ENCODE results near the gene HMGCS1. TPM values are rescaled to one million over a fixed set of nuclear protein-coding genes. Genes with fewer than 3 reads are reported as not detected.

The HMGCS1 gene
- total RNA-seq = 100 to 1,000 TPM in 2 of 4 donors, 10 to 100 TPM in 2; 92.4 to 160 (median 119) TPM

DNA sequence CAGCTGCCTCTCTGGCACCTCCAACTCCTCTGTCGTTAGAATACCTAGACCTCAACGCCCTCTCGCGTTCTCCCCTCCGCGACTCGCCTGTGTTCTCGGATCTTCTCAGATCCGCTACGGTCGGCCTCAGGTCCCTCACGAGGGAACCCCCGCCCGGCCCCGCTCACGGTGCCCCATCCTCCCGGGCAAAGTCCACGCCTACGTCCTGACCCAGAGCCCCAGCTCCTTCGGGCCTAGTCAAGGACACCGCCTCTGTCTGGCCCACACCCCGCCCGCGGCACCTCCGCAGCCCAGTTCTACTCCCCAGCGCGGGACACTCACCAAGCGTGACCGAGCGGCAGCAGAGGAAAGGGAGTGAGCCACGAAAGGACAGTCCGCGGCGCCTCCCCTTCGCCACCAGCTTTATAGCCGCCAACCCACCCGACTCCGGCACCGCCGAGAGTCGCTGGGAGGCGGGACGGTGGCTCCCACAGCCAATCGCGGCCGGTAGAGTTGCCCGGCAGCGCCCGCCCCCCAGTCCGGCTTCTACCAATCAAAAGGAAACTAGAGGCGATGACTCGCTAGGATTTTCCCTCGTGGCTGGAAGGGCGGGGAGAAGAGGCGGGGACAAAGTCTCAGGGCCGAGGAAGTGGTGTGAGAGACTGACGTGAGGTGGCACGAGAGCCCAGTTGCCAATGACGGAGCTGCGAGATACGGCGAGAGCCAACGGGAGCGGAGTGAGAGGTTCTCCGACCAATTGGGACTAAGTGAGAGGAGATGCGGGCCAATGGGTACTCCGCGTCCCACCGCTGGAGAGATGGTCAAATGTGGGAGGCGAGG lies at the start of gene HMGCS1:
Gene HMGCS1, minus strand, starts transcription at position 378 of the 819 bp plus-strand sequence. CDS start 14,447 bp downstream, outside the sequence.
- TF ChIP-seq, protein P1, sequence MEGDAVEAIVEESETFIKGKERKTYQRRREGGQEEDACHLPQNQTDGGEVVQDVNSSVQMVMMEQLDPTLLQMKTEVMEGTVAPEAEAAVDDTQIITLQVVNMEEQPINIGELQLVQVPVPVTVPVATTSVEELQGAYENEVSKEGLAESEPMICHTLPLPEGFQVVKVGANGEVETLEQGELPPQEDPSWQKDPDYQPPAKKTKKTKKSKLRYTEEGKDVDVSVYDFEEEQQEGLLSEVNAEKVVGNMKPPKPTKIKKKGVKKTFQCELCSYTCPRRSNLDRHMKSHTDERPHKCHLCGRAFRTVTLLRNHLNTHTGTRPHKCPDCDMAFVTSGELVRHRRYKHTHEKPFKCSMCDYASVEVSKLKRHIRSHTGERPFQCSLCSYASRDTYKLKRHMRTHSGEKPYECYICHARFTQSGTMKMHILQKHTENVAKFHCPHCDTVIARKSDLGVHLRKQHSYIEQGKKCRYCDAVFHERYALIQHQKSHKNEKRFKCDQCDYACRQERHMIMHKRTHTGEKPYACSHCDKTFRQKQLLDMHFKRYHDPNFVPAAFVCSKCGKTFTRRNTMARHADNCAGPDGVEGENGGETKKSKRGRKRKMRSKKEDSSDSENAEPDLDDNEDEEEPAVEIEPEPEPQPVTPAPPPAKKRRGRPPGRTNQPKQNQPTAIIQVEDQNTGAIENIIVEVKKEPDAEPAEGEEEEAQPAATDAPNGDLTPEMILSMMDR (IDR thresholded peaks at IDR 0.05) = no peak
- TF ChIP-seq POLR2AphosphoS5 (IDR thresholded peaks at IDR 0.05) (peak; percentile 26 to 93 (median 63)), POLR2A (IDR thresholded peaks at IDR 0.05) (peak; percentile 74 to 95), EP300 (IDR thresholded peaks at IDR 0.05) (no peak)
- Histone ChIP-seq H3K9me3 (no peaks in the 10 kb centered on the region), H3K4me1 (peaks cover 46% of the 10 kb centered on the region), H3K36me3 (no peaks in the 10 kb centered on the region), H3K4me3 (peak within 1 kb of the TSS; percentile 83), H3K27ac (peak within 1 kb of the TSS; percentile 94), H3K27me3 (no peaks in the 10 kb centered on the region)
- under 1% methylated on average over 54 of the region's 70 CpGs for WGBS
- peak; percentile 99 for DNase-seq (ENCODE audit: low spot score in 2 of 2)

DNA sequence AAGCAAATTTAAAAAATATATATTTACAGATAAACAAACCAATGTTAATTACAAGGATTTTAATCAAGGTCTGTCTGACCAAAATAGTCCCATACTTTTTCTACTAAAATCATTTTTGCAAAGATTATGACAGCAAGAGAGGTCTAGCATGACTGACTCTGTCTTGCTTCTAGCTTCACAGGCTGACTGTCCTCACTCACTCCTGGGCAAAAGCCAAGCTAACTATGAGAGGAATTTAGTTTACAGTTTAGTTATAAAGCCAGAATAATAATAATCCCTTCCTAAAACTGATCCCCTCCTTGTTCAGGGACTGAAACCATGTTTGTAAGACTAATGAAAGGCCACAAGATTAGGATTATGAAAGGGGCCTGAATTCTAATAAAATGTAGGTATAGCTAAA lies 45.5 kb upstream of the HMGCS1 start:
- DNase-seq (ENCODE audit: low spot score in 2 of 2) = no peak
- Histone ChIP-seq H3K9me3 (peaks cover 9% of the 10 kb centered on the region), H3K36me3 (no peaks in the 10 kb centered on the region), H3K4me3 (no peak overlapping the region), H3K4me1 (peaks cover 5% of the 10 kb centered on the region), H3K27me3 (no peaks in the 10 kb centered on the region), H3K27ac (no peak overlapping the region)
- TF ChIP-seq POLR2A (IDR thresholded peaks at IDR 0.05) (no peak), EP300 (IDR thresholded peaks at IDR 0.05) (no peak), POLR2AphosphoS5 (IDR thresholded peaks at IDR 0.05) (no peak)
- TF ChIP-seq, protein P1 (IDR thresholded peaks at IDR 0.05) = no peak

DNA sequence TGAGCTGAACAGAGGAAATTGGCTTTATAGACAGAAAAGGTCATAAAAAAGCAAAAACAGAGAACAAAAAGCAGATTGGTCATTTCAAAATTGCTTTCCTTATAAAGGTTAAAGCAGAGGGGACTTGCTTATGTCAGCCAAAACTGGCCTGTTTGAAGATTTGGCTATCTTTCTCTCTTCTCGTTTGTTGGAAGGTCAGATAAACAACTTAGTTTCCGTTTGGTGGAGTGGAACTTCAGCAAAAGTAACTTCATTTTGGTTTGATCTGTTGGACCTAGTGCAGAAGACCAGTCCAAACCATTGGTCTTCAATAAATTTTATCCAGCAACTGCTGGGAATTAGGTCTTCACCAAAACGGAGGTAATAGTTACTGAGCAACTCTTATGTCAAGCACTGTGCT lies 45.1 kb upstream of the HMGCS1 start:
- Histone ChIP-seq H3K36me3 (no peaks in the 10 kb centered on the region), H3K4me3 (no peak overlapping the region), H3K9me3 (peaks cover 9% of the 10 kb centered on the region), H3K27ac (no peak overlapping the region), H3K27me3 (no peaks in the 10 kb centered on the region), H3K4me1 (peaks cover 1% of the 10 kb centered on the region)
- DNase-seq (ENCODE audit: low spot score in 2 of 2) = no peak
- TF ChIP-seq POLR2A (IDR thresholded peaks at IDR 0.05) = no peak
- no peak for TF ChIP-seq POLR2AphosphoS5 (IDR thresholded peaks at IDR 0.05)
- TF ChIP-seq, protein P1 (IDR thresholded peaks at IDR 0.05) = no peak
- TF ChIP-seq EP300 (IDR thresholded peaks at IDR 0.05) = no peak
- WGBS = 55% methylated on average over 3 of the region's 3 CpGs

DNA sequence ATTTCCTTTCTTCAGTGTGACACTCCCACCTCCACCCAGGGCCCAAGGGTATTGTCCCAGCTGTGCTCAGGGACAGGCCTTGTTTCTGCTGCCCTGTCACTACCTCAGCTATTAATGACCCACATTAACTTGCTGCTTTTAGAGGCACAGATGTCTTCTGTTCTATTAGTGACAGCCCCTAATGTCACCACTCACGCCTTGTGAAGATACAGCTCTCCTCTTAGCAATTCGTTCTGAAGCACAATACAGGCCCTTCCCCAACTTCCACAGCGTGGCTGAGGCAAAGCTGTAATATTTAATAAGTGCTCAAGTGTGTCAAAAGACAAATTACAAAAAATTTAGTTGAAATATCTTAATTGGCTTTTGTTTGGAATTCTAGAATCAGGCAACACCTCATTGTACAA lies 44.7 kb upstream of the HMGCS1 start:
- Histone ChIP-seq H3K27ac (no peak overlapping the region), H3K36me3 (no peaks in the 10 kb centered on the region), H3K4me1 (no peaks in the 10 kb centered on the region), H3K4me3 (no peak overlapping the region), H3K27me3 (no peaks in the 10 kb centered on the region), H3K9me3 (peaks cover 9% of the 10 kb centered on the region)
- WGBS = 70% methylated on average over 3 of the region's 3 CpGs
- TF ChIP-seq, protein P1 (IDR thresholded peaks at IDR 0.05) = no peak
- TF ChIP-seq POLR2A (IDR thresholded peaks at IDR 0.05) (no peak), EP300 (IDR thresholded peaks at IDR 0.05) (no peak), POLR2AphosphoS5 (IDR thresholded peaks at IDR 0.05) (no peak)
- DNase-seq (ENCODE audit: low spot score in 2 of 2) = no peak

DNA sequence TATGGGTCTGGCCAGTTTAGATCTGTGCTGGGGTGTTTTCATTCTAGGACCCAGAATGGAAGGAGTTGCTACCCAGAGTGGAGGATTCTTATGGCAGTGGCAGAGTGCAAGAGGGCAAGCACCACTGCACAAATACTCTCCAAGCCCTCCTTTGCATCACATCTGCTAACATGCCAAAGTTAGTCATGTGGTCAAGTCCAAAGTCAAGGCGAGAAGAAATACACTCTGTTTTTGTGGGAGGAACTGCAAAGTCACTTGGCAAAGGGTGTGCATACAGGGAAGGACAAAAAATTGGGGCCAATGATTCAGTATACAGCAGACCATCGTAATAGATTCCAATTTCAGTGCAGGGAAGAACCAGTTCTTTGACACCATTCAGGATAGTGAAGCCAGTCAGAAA lies 43.9 kb upstream of the HMGCS1 start:
- H3K4me3 ChIP-seq = no peak overlapping the region
- DNase-seq (ENCODE audit: low spot score in 2 of 2) = no peak
- no peaks in the 10 kb centered on the region for H3K4me1 ChIP-seq
- WGBS = 50% methylated on average over 2 of the region's 2 CpGs
- H3K36me3 ChIP-seq = no peaks in the 10 kb centered on the region
- peaks cover 9% of the 10 kb centered on the region for H3K9me3 ChIP-seq
- TF ChIP-seq POLR2A (IDR thresholded peaks at IDR 0.05) (no peak), POLR2AphosphoS5 (IDR thresholded peaks at IDR 0.05) (no peak), EP300 (IDR thresholded peaks at IDR 0.05) (no peak)
- TF ChIP-seq, protein P1 (IDR thresholded peaks at IDR 0.05) = no peak
- H3K27ac ChIP-seq = no peak overlapping the region
- H3K27me3 ChIP-seq = no peaks in the 10 kb centered on the region
